ENCODE results near the gene SEZ6L2.

Gene SEZ6L2

DNA sequence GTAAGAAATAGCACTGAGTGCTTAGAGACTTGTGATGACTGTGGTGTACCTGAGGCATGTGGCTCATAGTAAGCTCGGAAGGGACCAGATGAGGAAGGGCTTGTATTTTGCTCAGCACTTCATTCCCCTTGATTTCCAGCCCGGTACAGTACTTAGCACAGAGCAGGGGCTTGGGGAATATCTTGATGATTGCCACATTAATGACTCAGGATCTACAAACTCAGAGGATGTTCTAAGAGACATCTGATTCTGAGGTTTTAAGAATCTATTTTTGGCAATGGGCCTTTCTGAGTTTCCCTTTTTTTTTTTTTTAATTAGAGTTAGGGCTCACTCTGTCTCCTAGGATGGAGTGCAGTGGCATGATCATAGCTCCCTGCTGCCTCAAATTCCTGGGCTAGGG, 10.0 kb upstream of the SEZ6L2 start:
- peak overlapping the region; percentile 23; the same call in 1 of the 2 replicates for H3K27ac ChIP-seq
- TF ChIP-seq, protein P1, sequence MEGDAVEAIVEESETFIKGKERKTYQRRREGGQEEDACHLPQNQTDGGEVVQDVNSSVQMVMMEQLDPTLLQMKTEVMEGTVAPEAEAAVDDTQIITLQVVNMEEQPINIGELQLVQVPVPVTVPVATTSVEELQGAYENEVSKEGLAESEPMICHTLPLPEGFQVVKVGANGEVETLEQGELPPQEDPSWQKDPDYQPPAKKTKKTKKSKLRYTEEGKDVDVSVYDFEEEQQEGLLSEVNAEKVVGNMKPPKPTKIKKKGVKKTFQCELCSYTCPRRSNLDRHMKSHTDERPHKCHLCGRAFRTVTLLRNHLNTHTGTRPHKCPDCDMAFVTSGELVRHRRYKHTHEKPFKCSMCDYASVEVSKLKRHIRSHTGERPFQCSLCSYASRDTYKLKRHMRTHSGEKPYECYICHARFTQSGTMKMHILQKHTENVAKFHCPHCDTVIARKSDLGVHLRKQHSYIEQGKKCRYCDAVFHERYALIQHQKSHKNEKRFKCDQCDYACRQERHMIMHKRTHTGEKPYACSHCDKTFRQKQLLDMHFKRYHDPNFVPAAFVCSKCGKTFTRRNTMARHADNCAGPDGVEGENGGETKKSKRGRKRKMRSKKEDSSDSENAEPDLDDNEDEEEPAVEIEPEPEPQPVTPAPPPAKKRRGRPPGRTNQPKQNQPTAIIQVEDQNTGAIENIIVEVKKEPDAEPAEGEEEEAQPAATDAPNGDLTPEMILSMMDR (IDR thresholded peaks at IDR 0.05) = no peak
- TF ChIP-seq ZFX (IDR thresholded peaks at IDR 0.05; ENCODE audit: borderline replicate concordance) = no peak

DNA sequence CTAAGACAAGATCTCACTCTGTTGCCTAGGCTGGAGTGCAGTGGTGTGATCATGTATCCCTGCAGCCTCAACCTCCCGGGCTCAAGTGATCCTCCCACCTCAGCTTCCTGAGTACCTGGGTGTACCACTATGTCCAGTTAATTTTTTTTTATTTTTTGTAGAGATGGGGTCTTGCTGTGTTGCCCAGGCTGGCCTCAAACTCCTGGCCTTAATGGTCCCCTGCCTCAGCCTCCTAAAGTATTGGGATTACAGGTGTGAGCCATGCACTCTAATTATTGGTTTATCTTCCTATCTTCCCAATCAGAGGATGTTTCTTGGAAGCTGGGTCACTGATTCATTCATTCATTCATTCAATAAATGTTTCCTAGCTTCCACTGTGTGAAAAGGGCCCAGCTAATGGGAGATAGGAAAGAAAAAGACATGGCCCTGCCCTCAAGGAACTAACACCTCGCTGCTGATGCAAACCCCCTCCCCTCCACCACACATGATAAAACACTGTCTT, 9.4 kb upstream of the SEZ6L2 start:
- H3K27ac ChIP-seq = peak overlapping the region; percentile 23; the same call in 1 of the 2 replicates
- TF ChIP-seq, protein P1 (IDR thresholded peaks at IDR 0.05) = no peak
- TF ChIP-seq ZFX (IDR thresholded peaks at IDR 0.05; ENCODE audit: borderline replicate concordance) = no peak

DNA sequence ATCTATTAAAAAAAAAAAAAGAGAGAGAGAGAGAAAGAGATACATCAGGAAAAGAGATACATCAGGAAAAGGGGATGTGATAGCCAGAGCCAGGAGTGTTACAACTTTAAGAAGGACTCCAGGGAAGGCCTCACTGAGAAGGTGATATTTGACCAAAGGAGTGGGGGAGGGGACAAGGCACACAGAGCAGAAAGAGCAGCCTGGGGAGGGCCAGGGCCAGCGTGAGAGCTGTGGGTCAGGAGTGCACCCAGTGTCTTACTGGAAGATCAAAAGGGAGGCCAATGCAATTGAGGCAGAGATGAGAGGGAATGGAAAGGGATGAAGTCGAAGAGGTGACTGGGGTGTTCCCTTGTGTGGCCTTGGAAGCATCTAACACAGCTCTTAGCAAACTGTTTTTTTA, 8.6 kb upstream of the SEZ6L2 start:
- TF ChIP-seq, protein P1 (IDR thresholded peaks at IDR 0.05) = no peak
- TF ChIP-seq ZFX (IDR thresholded peaks at IDR 0.05; ENCODE audit: borderline replicate concordance) = no peak

DNA sequence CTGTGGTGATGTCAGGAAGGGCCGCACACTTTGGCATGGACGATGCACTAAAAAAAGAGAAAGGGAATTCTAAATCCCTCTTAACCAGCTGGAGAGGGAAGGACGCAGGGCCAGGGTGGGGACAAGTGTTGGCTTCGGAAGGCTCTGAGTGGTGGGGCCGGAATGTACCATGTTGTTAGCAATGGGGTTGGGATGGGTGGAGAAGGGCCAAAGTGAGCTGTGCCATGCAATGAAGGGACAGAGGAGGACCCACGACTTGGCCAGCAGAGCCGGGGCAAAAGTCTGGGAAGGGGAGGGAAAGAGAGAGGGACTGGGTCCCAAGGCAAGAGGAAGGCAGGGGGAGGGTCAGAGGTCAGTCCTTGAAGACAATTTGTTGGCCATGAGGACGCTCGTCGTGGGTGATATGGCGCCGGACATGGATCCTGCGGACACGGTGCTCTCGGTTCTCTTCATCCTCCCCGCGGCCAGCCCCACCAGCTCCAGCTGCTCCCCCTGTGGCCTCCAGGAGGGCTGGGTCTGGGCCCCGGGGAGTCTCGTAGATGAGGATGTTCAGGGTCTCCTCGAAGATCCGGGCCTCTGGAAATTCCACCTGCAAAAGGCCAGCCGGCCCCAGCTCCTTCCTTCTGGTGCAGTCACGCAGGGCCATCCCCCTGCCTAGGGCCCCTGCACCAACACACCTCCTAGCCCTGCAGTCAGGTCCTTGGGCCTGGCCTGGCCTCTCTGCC, 7.3 kb upstream of the SEZ6L2 start:
- H3K27ac ChIP-seq = peak overlapping the region; percentile 32; the same call in 1 of the 2 replicates
- TF ChIP-seq ZFX (IDR thresholded peaks at IDR 0.05; ENCODE audit: borderline replicate concordance) = no peak
- TF ChIP-seq, protein P1 (IDR thresholded peaks at IDR 0.05) = no peak

More for the DNA sequence above, 8.6 kb upstream of the SEZ6L2 start:
- H3K27ac ChIP-seq = peak overlapping the region; percentile 23; the same call in 1 of the 2 replicates

DNA sequence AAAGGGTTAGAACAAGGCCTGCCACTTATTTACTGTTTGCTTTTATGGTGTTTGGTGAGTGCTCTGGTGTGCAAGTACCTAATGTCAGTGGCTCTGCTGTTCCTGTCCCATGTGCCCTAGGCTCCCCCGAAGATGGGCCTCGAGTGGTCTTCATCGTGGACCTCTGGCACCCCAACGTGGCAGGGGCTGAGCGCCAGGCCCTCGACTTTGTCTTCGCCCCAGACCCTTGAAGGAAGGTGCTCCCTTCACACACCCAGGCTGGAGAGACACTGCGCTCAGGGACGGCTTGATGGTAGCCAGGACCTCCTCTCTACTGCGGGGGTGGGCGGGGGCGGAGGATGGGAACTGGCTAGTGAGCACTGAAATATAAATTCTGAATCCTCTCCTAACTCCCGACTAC, 6.3 kb upstream of the SEZ6L2 start:
- H3K27ac ChIP-seq = no peak overlapping the region
- no peak for TF ChIP-seq ZFX (IDR thresholded peaks at IDR 0.05; ENCODE audit: borderline replicate concordance)
- TF ChIP-seq, protein P1 (IDR thresholded peaks at IDR 0.05) = no peak

- no peak overlapping the region for H3K27ac ChIP-seq
- TF ChIP-seq ZFX (IDR thresholded peaks at IDR 0.05; ENCODE audit: borderline replicate concordance) = no peak
- TF ChIP-seq, protein P1 (IDR thresholded peaks at IDR 0.05) = no peak
Observed at GRCh38 chr16:29904947-29905346, 5.6 kb upstream of the SEZ6L2 start.

DNA sequence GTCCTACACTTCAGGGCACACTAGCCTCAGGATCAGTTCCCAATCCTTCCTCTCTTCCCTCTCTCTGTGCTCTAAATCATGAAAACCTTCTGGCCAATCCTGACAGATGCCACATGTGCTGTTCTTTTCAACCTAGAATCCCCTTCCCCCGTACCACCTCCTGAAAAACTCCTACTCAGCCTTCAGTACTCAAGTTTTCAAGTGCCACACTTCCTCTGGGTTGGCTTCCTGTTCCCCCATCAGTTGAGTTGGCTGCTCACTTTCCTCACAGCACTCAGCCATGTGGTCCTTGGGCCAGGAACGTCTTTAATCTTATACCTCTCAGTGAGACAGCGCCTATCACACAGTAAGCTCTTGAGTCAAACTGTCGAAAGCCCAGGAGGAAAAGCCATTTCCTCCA, 4.2 kb upstream of the SEZ6L2 start:
- TF ChIP-seq, protein P1 (IDR thresholded peaks at IDR 0.05) = no peak
- TF ChIP-seq ZFX (IDR thresholded peaks at IDR 0.05; ENCODE audit: borderline replicate concordance) = no peak
- H3K27ac ChIP-seq = peak overlapping the region; percentile 15; the same call in 1 of the 2 replicates
